Measurements from ENCODE around the gene PDPK1.

PDPK1 gene

GRCh38 chr16:2518823-2519710, 18.8 kb upstream of the PDPK1 start:
- H3K4me3 ChIP-seq, result peak overlapping the region in 2 of 7 experiments; percentile 63 to 73
- H3K27ac ChIP-seq, result peak overlapping the region in 19 of 21 experiments; percentile 48 to 99 (median 80)

GRCh38 chr16:2519711-2520080, 18.1 kb upstream of the PDPK1 start:
- H3K4me3 ChIP-seq, result peak overlapping the region; percentile 51 to 79 (median 63)

GRCh38 chr16:2520097-2520783, 17.6 kb upstream of the PDPK1 start, which contains the start of gene AMDHD2:
TSS of gene AMDHD2 (plus strand) at chr16:2520371. CDS start at chr16:2520459, 88 bp downstream.
- Histone ChIP-seq H3K27ac (peak within 1 kb of the TSS; percentile 66 to 99 (median 81)), H3K4me3 (peak within 1 kb of the TSS; percentile 51 to 79 (median 63))

More at GRCh38 chr16:2519711-2520080, 18.1 kb upstream of the PDPK1 start:
- H3K27ac ChIP-seq, result peak overlapping the region in 20 of 21 experiments; percentile 6 to 99 (median 79)

GRCh38 chr16:2520784-2521531, 16.9 kb upstream of the PDPK1 start:
- peak overlapping the region; percentile 51 to 79 (median 63) for H3K4me3 ChIP-seq
- peak overlapping the region; percentile 66 to 98 (median 79) for H3K27ac ChIP-seq

GRCh38 chr16:2523801-2524231, 14.0 kb upstream of the PDPK1 start:
- Histone ChIP-seq H3K27ac (peak overlapping the region in 2 of 21 experiments; percentile 24 to 55), H3K4me3 (no peak overlapping the region)

GRCh38 chr16:2524339-2524938, 13.4 kb upstream of the PDPK1 start:
- no peak overlapping the region for H3K27ac ChIP-seq
- H3K4me3 ChIP-seq, result no peak overlapping the region

- Histone ChIP-seq H3K27ac (no peak overlapping the region), H3K4me3 (no peak overlapping the region)
Observed at GRCh38 chr16:2526135-2526534, 11.7 kb upstream of the PDPK1 start.

- H3K27ac ChIP-seq, result no peak overlapping the region
- no peak overlapping the region for H3K4me3 ChIP-seq
Observed at GRCh38 chr16:2527071-2527783, 10.6 kb upstream of the PDPK1 start.

GRCh38 chr16:2527784-2528100, 10.1 kb upstream of the PDPK1 start:
- Histone ChIP-seq H3K4me3 (no peak overlapping the region), H3K27ac (no peak overlapping the region)

GRCh38 chr16:2528161-2529060, 9.4 kb upstream of the PDPK1 start:
- Histone ChIP-seq H3K27ac (no peak overlapping the region), H3K4me3 (no peak overlapping the region)

GRCh38 chr16:2529061-2529931, 8.5 kb upstream of the PDPK1 start:
- H3K27ac ChIP-seq, result no peak overlapping the region
- H3K4me3 ChIP-seq, result no peak overlapping the region

- H3K4me3 ChIP-seq, result no peak overlapping the region
- peak overlapping the region in 5 of 21 experiments; percentile 82 to 94 (median 89) for H3K27ac ChIP-seq
Observed at GRCh38 chr16:2529961-2530628, 7.7 kb upstream of the PDPK1 start.

GRCh38 chr16:2530629-2531318, 7.0 kb upstream of the PDPK1 start:
- Histone ChIP-seq H3K4me3 (peak overlapping the region in 2 of 7 experiments; percentile 50 to 52), H3K27ac (peak overlapping the region in 15 of 21 experiments; percentile 70 to 95 (median 89))

- peak within 1 kb of the TSS; percentile 43 to 70 (median 53) for H3K4me3 ChIP-seq
- H3K27ac ChIP-seq, result peak within 1 kb of the TSS in 20 of 21 experiments; percentile 80 to 98 (median 90)
Observed at GRCh38 chr16:2531371-2531695, 6.5 kb upstream of the PDPK1 start, which contains the start of gene CEMP1. TSS of gene CEMP1 (minus strand) at chr16:2531408. CDS start at chr16:2531073, 335 bp downstream.

GRCh38 chr16:2531696-2532493, 5.9 kb upstream of the PDPK1 start:
- Histone ChIP-seq H3K4me3 (peak overlapping the region; percentile 43 to 70 (median 53)), H3K27ac (peak overlapping the region in 20 of 21 experiments; percentile 80 to 98 (median 90))
